IPS-NIHi7 (cell line): ENCODE data around the gene TCL1A.
"Not testable (repeated sequence)": the region's sequence is repeated elsewhere in the genome, so short reads cannot be mapped to it uniquely, and the experiment has no call there.

Source experiments
- DNase-seq: peaks from one replicate; pipeline ENCODE4 v3.0.0; 2012; ENCODE audit warnings: mixed read lengths; ENCODE audit errors: extremely low spot score

Gene TCL1A, protein sequence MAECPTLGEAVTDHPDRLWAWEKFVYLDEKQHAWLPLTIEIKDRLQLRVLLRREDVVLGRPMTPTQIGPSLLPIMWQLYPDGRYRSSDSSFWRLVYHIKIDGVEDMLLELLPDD

GRCh38 chr14:95713596-95714371 is at the start of gene TCL1A:
TCL1A (minus strand) TSS chr14:95714125; CDS start chr14:95714066, 59 bp downstream.
- DNase-seq: peak; percentile 75

DNA sequence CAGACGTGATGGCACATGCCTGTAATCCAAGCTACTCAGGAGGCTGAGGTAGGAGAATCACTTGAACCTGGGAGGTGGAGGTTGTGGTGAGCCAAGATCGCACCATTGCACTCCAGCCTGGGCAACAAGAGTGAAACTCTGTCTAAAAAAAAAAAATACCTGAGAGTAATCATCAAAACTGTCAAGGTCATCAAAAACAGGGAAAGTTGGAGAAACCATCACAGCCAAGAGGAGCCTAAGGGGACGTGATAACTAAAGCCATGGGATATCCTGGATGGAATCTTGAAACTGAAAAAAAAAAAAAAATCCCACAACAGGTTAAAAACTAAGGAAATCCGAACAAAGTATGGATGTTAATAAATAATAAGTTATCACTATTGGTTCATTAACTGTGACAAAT is 49.1 kb upstream of the TCL1A start:
- not testable (repeated sequence) for DNase-seq

DNA sequence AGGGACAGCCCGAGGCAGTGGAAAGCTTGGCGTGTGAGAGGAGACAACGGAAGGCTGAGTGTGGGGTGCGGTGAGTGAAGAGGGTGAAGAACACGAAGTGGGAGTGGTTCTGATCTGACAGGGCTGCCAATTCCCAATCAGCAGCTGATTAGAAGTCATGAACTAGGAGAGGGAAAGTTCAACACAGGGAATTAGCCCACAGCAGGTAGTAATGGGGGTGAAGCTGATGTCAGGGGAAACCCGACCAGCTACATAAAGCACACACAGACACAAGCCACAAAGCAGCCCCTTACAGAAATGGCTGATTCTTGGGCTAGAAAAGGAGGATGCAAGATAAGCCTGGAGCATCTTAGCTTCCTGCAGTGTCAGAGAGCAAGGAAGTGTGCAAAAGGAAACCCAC is 47.5 kb upstream of the TCL1A start:
- peak; percentile 31 for DNase-seq

GRCh38 chr14:95760596-95760995 is 46.7 kb upstream of the TCL1A start:
- no peak for DNase-seq

- no peak for DNase-seq
These were observed 46.0 kb upstream of the TCL1A start for GRCh38 chr14:95759941-95760340.

DNA sequence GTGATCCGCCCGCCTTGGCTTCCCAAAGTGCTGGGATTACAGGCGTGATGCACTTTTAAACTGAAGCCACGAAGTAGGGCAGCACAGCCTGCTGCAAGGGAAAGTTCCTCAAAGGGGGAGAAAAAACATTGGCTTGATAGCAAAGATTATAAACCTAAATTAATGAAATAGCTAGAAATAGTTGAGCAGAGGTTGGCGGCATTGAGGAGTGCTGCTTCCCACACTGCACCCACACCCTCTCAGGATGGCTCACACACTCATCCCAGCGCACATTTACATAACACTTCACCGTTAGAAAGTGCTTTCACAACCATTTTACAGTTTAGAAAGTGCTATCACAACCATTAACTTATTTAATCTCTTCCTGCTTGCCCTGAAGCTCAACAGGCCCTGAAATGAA is 44.4 kb upstream of the TCL1A start:
- DNase-seq: no peak

GRCh38 chr14:95756751-95757150 is 42.8 kb upstream of the TCL1A start:
- no peak for DNase-seq

- no peak for DNase-seq
These were observed 42.2 kb upstream of the TCL1A start for GRCh38 chr14:95756127-95756526.

DNA sequence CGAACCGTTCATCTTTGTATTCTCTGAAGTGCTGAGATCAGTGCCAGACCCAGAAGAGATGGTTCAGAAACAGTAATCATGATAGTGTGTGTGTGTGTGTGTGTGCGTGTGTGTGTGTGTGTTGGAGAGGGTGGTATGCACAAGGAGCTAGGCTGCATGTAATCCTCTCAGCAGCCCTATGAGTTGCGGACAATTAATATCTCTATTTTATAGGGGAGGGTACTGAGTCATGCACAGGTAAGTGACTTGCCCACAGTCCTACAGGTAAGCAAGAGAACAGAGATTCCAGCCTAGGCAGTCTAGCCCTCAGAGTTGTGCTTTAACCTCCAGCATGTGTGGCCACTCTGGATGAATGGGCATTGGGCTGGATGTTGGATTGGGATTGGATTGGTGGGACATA is 27.9 kb upstream of the TCL1A start:
- DNase-seq: no peak

GRCh38 chr14:95741038-95741490 is 27.1 kb upstream of the TCL1A start:
- no peak for DNase-seq

GRCh38 chr14:95739356-95739755 is 25.4 kb upstream of the TCL1A start:
- DNase-seq: no peak

DNA sequence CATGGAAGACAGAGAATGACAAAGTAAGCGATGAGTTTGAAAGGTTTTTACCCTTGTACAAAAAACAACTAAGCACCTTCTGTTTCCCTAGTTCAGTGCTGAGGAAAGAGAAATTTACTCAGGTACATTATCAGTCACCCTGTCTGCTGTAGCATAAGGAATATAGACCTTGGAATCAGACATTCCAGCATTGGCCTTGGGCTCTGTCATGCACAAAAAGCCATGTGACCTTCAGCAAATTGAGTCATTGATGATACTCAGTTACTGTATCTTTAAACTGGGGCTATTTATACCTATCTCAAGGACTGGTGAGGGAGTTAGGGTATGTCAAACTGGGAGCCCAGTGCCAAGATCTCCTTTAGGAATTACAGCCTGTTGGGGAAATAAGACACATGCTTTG is 19.3 kb upstream of the TCL1A start:
- no peak for DNase-seq

GRCh38 chr14:95730126-95730525 is 16.2 kb upstream of the TCL1A start:
- DNase-seq: no peak

GRCh38 chr14:95729402-95730028 is 15.6 kb upstream of the TCL1A start:
- DNase-seq: not testable (repeated sequence)

- no peak for DNase-seq
These were observed 13.3 kb upstream of the TCL1A start for GRCh38 chr14:95727056-95727700.

DNA sequence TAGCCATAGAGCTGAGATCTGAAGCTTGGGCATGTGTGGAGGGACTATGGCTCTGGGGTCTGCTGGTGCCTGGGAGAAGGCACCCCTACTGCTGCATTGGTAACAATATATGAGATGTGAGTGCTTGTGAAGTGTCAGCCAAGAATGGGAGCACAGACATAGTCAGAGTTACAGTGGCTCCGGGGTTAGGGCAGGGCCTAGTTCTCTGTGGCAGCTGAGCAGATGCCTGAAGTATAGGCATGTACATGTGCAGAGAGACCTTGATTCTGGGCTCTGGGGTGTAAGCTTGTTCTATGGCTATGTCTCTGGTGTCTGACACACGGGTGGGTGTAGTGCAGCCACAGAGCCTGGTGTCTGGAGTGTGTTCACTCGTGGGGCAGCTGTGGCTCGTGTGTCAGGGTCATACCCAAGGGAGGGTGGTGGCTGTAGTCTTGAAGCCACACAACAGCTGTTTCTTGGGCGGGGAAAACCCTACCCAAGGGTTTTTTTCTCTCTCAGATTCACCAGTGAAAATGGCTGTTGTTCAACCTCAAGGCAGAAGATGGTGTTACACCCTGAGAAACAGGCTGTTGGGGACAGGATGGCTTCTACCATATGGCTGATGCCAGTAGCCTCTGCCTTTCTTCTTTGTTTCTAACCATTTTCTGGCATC is 11.9 kb upstream of the TCL1A start:
- DNase-seq: no peak

DNA sequence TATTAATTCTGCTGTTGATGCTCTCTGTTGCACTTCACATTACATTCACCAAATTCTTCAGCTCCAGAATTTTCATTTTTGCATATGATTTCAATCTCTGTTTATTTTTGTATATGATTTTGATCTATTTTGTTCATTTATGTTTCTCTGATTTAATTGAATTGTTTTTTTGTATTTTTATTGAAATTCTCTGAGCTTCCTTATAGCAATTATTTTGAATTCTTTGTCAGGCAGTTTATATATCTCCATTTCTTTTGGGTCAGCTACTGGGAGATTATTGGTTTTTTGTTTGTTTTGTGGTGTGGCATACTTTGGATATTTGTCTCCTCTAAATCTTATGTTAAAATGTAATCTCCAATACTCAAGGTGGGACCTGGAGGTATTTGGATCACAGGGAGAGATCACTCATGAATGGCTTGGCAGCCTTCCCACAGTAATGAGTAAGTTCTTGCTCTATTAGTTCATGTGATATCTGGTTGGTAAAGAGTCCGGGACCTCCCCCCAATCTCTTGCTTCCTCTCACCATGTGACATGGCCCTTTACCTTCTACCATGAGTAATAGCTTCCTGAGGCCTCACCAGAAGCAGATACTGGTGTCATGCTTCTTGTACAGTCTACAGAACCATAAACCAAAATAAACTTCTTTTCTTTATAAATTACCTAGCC is 8.7 kb upstream of the TCL1A start:
- no peak for DNase-seq

- no peak for DNase-seq
These were observed 1.5 kb downstream of the TCL1A start for GRCh38 chr14:95712398-95712797.

DNA sequence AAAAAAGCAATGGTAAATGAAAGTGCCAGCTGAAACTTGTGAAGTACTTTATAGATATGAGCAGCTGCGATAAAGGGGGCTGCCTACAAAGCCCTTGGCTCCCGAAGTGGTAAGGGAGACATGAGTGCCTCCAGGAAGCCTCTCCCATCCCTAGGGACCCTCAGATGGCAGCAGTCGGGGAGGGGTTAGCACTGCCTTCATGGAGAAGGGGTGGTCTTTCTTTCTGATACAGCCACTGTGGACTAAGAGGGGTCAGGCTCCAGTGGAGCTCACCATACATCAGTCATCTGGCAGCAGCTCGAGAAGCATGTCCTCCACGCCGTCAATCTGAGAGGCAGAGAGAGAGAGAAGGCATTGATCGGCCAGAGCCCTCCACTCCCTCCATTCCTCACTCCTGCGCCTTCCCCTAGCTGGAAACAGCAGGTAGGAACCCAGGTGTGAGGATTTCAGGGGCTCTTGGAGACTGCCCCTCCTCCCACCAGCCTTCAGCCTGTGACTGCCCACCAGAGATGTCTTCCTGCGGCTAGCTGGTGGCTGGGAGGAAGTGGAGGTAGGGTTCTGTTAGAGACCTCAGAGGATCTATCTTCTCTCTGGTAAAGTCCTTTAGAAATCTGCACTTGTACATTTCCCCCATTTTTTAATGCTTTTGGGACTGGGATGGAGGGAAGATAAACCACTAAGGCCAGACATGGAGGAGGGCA is 2.3 kb downstream of the TCL1A start:
- DNase-seq: no peak

- no peak for DNase-seq
These were observed 3.8 kb downstream of the TCL1A start for GRCh38 chr14:95710106-95710505.

GRCh38 chr14:95707327-95707726 is 6.6 kb downstream of the TCL1A start:
- DNase-seq: no peak
